ENCODE results near the gene ANKS4B.
A peak's percentile ranks its signal among the peaks of the same experiment; 100 is the strongest.
"Not testable (repeated sequence)": the region's sequence is repeated elsewhere in the genome, so short reads cannot be mapped to it uniquely, and the experiment has no call there.

ANKS4B gene

GRCh38 chr16:21233521-21234150, at the start of gene ANKS4B:
Gene ANKS4B (plus strand): TSS chr16:21233699. CDS start chr16:21233738, 39 bp downstream.
- no peak for DNase-seq

- DNase-seq, result no peak
Observed at GRCh38 chr16:21183995-21184394, 49.5 kb upstream of the ANKS4B start.

- DNase-seq, result peak; percentile 42
Observed at GRCh38 chr16:21184834-21185233, 48.7 kb upstream of the ANKS4B start.

GRCh38 chr16:21185659-21186325, 47.7 kb upstream of the ANKS4B start:
- DNase-seq, result no peak

GRCh38 chr16:21186326-21186691, 47.2 kb upstream of the ANKS4B start:
- no peak for DNase-seq

- DNase-seq, result no peak
Observed at GRCh38 chr16:21189311-21189710, 44.2 kb upstream of the ANKS4B start.

GRCh38 chr16:21190013-21190412, 43.5 kb upstream of the ANKS4B start:
- no peak for DNase-seq

GRCh38 chr16:21190599-21190998, 42.9 kb upstream of the ANKS4B start:
- DNase-seq, result no peak

GRCh38 chr16:21192991-21193390, 40.5 kb upstream of the ANKS4B start:
- DNase-seq, result no peak

- DNase-seq, result no peak
Observed at GRCh38 chr16:21194771-21195301, 38.7 kb upstream of the ANKS4B start.

GRCh38 chr16:21195330-21195729, 38.2 kb upstream of the ANKS4B start:
- not testable (repeated sequence) for DNase-seq

GRCh38 chr16:21197112-21197511, 36.4 kb upstream of the ANKS4B start:
- DNase-seq, result no peak

- no peak for DNase-seq
Observed at GRCh38 chr16:21197621-21198020, 35.9 kb upstream of the ANKS4B start.

GRCh38 chr16:21199607-21200218, 33.8 kb upstream of the ANKS4B start:
- DNase-seq, result no peak

GRCh38 chr16:21203155-21203797, 30.2 kb upstream of the ANKS4B start:
- DNase-seq, result no peak

- DNase-seq, result no peak
Observed at GRCh38 chr16:21205303-21205702, 28.2 kb upstream of the ANKS4B start.

GRCh38 chr16:21206550-21206949, 26.9 kb upstream of the ANKS4B start:
- no peak for DNase-seq

GRCh38 chr16:21208446-21209230, 24.9 kb upstream of the ANKS4B start:
- no peak for DNase-seq

GRCh38 chr16:21211486-21211885, 22.0 kb upstream of the ANKS4B start, which contains the start of gene ZP2:
Gene ZP2 (minus strand): TSS chr16:21211574. CDS start chr16:21211547, 27 bp downstream.
- no peak for DNase-seq

GRCh38 chr16:21214086-21214485, 19.4 kb upstream of the ANKS4B start:
- DNase-seq, result no peak

GRCh38 chr16:21217121-21217520, 16.4 kb upstream of the ANKS4B start:
- DNase-seq, result no peak

- no peak for DNase-seq
Observed at GRCh38 chr16:21218153-21218552, 15.3 kb upstream of the ANKS4B start.

- DNase-seq, result no peak
Observed at GRCh38 chr16:21219551-21219950, 13.9 kb upstream of the ANKS4B start.

Measured in stimulated activated CD4-positive, alpha-beta T cell treated with anti-CD3 and anti-CD28 coated beads, Interleukin-1b, Interleukin-23, amount 100 ng/mL, for 48 hours (primary cell).